ENCODE measurements around the gene KAT5. TPM values are rescaled to one million over a fixed set of nuclear protein-coding genes. Genes with fewer than 3 reads are reported as not detected.

KAT5 gene
- total and polyA plus RNA-seq, 2 of the 13 experiments (the other 11 are each of a cell fraction or from before 2014, with no cell fraction given): 35.2 to 48.3 TPM

DNA sequence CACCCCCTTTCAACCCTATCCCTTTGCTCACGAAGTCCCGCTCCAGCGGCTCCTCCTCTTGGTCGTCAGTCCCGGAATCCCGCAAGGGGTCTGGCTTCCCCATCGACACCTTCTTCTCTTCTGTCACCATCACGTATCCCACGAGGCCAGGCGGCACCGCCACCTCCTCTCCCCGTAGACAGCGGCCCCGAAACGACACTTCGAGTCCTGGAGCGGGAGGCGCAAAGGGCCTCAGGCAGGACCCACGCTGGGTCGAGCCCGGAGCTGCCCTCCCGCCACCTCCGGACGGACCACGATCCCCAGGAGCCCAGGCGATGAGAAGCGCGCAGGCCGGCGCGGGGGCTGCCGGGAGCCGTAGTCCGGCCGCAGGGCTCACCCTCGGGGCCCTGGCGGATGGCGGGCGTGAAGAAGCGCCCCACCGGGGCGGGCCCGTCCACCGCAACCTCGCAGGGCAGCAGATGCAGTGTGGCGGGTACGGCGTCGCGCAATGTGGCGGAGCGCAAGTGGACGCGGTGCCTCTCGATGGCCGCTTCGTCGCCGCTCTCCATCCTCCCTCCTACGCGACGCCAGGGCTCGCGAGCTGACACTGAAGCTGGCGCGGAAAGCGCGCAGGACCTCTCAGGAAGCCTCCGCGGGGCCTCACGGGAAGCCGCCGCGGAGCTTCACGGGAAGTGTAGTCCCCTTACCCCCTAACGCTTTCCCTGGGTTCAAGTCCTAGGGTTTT, 8.3 kb downstream of the KAT5 start, which contains the start of gene RNASEH2C (continued):
- TF ChIP-seq RBFOX2 (IDR thresholded peaks at IDR 0.05; ENCODE audit: low read depth, low read length): peak; percentile 92
- TF ChIP-seq SOX13 (IDR thresholded peaks at IDR 0.05): no peak
- TF ChIP-seq SOX13 (CRISPR knock-in tag; conservative IDR thresholded peaks at IDR 0.05 in 1 of 2, IDR thresholded peaks at IDR 0.05 in 1 of 2): no peak
- TF ChIP-seq SNRNP70 (IDR thresholded peaks at IDR 0.05; ENCODE audit: low read depth, low read length): no peak
- TF ChIP-seq ZNF253 (CRISPR knock-in tag; IDR thresholded peaks at IDR 0.05; ENCODE audit: borderline replicate concordance): no peak
- TF ChIP-seq MBD4 (IDR thresholded peaks at IDR 0.05; ENCODE audit: borderline replicate concordance, low read length): no peak
- no peak for TF ChIP-seq TEAD2 (CRISPR knock-in tag; IDR thresholded peaks at IDR 0.05)
- TF ChIP-seq NFIC (IDR thresholded peaks at IDR 0.05; ENCODE audit: low read length): no peak
- 0 out of 2 replicates have a peak, but pooled peaks have one; percentile 69 for TF ChIP-seq MTF2 (CRISPR knock-in tag; IDR thresholded peaks at IDR 0.05; ENCODE audit: borderline replicate concordance)
- no peak for TF ChIP-seq ZFP37 (CRISPR knock-in tag; IDR thresholded peaks at IDR 0.05; ENCODE audit: borderline replicate concordance)
- peak; percentile 86; the same call in 1 of the 2 replicates for TF ChIP-seq RNF2 (conservative IDR thresholded peaks at IDR 0.05; ENCODE audit: low read depth)
- TF ChIP-seq, protein P1, sequence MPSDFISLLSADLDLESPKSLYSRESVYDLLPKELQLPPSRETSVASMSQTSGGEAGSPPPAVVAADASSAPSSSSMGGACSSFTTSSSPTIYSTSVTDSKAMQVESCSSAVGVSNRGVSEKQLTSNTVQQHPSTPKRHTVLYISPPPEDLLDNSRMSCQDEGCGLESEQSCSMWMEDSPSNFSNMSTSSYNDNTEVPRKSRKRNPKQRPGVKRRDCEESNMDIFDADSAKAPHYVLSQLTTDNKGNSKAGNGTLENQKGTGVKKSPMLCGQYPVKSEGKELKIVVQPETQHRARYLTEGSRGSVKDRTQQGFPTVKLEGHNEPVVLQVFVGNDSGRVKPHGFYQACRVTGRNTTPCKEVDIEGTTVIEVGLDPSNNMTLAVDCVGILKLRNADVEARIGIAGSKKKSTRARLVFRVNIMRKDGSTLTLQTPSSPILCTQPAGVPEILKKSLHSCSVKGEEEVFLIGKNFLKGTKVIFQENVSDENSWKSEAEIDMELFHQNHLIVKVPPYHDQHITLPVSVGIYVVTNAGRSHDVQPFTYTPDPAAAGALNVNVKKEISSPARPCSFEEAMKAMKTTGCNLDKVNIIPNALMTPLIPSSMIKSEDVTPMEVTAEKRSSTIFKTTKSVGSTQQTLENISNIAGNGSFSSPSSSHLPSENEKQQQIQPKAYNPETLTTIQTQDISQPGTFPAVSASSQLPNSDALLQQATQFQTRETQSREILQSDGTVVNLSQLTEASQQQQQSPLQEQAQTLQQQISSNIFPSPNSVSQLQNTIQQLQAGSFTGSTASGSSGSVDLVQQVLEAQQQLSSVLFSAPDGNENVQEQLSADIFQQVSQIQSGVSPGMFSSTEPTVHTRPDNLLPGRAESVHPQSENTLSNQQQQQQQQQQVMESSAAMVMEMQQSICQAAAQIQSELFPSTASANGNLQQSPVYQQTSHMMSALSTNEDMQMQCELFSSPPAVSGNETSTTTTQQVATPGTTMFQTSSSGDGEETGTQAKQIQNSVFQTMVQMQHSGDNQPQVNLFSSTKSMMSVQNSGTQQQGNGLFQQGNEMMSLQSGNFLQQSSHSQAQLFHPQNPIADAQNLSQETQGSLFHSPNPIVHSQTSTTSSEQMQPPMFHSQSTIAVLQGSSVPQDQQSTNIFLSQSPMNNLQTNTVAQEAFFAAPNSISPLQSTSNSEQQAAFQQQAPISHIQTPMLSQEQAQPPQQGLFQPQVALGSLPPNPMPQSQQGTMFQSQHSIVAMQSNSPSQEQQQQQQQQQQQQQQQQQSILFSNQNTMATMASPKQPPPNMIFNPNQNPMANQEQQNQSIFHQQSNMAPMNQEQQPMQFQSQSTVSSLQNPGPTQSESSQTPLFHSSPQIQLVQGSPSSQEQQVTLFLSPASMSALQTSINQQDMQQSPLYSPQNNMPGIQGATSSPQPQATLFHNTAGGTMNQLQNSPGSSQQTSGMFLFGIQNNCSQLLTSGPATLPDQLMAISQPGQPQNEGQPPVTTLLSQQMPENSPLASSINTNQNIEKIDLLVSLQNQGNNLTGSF (CRISPR knock-in tag; IDR thresholded peaks at IDR 0.05): no peak
- TF ChIP-seq HOXA7 (CRISPR knock-in tag; IDR thresholded peaks at IDR 0.05): no peak
- peak; percentile 78 for TF ChIP-seq ZNF792 (CRISPR knock-in tag; IDR thresholded peaks at IDR 0.05)
- TF ChIP-seq ATF6 (CRISPR knock-in tag; conservative IDR thresholded peaks at IDR 0.05): no peak; the same call in 1 of the 2 replicates
- no peak for TF ChIP-seq ZFP36L2 (CRISPR knock-in tag; IDR thresholded peaks at IDR 0.05)
- peak; percentile 77; the same call in 1 of the 2 replicates for TF ChIP-seq BORCS8-MEF2B (CRISPR knock-in tag; IDR thresholded peaks at IDR 0.05)
- TF ChIP-seq, protein P2, sequence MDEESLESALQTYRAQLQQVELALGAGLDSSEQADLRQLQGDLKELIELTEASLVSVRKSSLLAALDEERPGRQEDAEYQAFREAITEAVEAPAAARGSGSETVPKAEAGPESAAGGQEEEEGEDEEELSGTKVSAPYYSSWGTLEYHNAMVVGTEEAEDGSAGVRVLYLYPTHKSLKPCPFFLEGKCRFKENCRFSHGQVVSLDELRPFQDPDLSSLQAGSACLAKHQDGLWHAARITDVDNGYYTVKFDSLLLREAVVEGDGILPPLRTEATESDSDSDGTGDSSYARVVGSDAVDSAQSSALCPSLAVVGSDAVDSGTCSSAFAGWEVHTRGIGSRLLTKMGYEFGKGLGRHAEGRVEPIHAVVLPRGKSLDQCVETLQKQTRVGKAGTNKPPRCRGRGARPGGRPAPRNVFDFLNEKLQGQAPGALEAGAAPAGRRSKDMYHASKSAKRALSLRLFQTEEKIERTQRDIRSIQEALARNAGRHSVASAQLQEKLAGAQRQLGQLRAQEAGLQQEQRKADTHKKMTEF (CRISPR knock-in tag; IDR thresholded peaks at IDR 0.05): peak; percentile 96
- TF ChIP-seq BRD4 (CRISPR knock-in tag; IDR thresholded peaks at IDR 0.05): no peak
- TF ChIP-seq ZNF615 (CRISPR knock-in tag; IDR thresholded peaks at IDR 0.05; ENCODE audit: borderline replicate concordance): no peak
- no peak for TF ChIP-seq GLMP (CRISPR knock-in tag; IDR thresholded peaks at IDR 0.05; ENCODE audit: borderline replicate concordance)
